Left lobe of liver (tissue), 2 donors: ENCODE measurements around the gene GCC1. TPM values are rescaled to one million over a fixed set of nuclear protein-coding genes. Genes with fewer than 3 reads are reported as not detected.

Experiments
- ATAC-seq: fragments of 200-7000 bp; cut with Tn5 transposase; one replicate; pipeline ENCODE4 v1.9.1; 2020; ENCODE audit warnings: mild to moderate bottlenecking, moderate library complexity
- DNase-seq: peaks from one replicate; pipeline ENCODE4 v3.0.0-alpha.2; 2020; ENCODE audit warnings: low spot score
- total RNA-seq: library from RNA; stranded (reverse); gene quantifications from one replicate; pipeline ENCODE4 v1.2.1, GENCODE V29; 2021
- donor health status: DM: no; HTN: no; CAD: no; lungs with moderate emphysema.
- donor health status: DM: no; HTN: yes; CAD: no.

The GCC1 gene, protein sequence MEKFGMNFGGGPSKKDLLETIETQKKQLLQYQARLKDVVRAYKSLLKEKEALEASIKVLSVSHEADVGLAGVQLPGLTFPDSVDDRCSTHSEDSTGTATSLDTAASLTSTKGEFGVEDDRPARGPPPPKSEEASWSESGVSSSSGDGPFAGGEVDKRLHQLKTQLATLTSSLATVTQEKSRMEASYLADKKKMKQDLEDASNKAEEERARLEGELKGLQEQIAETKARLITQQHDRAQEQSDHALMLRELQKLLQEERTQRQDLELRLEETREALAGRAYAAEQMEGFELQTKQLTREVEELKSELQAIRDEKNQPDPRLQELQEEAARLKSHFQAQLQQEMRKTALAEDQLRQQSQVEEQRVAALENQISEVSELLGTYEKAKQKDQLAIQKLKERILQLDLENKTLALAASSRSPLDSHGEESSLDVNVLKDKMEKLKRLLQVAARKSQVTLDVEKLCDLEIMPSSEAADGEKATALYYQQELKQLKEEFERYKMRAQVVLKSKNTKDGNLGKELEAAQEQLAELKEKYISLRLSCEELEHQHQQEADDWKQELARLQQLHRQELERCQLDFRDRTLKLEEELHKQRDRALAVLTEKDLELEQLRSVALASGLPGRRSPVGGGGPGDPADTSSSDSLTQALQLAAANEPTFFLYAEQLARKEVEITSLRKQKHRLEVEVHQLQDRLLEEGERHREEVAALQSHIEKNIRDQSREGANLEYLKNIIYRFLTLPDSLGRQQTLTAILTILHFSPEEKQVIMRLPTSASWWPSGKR
- total RNA-seq: 10.2 TPM

DNA sequence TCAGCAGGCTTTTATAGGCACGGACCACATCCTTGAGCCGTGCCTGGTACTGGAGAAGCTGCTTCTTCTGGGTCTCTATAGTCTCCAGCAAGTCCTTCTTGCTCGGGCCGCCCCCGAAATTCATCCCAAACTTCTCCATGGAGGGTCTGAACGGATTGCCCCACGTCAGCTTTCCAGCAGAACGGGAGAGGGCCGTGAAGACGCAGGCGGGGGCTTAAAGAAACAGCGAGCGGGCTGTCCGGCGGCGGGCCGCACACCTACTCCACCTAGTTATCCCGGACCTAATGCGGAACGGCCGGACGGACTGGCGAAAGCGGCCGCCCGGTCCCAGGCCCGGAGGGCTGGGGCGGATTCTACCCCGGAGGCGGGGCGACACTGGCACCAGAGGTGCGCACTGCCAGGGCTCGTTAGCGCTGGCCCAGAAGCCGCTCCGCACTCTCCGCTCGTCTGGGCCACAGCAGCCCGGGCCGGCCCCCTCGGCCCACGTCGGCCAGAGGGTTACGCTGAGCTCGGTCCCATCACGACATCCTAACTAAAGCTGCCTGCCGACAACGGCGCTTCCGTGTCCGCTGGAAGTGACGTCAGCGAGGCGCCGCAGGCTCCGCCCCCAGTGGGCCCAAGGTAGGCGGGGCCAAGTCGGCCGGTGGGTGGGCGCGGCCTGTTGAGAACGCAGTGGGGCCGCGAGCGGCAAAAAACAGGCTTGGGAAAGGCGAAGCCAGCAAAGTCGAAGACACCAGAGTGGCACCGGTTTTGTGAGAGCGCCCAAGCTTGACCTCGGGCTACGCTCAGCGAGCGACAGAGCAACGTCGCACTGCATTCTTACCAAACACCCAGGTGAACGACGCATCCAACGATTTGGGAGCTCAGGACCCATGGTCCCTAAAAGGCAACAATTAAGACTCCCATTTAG, at the start of gene GCC1:
GCC1 (minus strand) TSS at position 553 of the 910 bp plus-strand sequence; CDS start at position 139, 414 bp downstream.
- DNase-seq: peak; percentile 94
- ATAC-seq: peak; percentile 71

DNA sequence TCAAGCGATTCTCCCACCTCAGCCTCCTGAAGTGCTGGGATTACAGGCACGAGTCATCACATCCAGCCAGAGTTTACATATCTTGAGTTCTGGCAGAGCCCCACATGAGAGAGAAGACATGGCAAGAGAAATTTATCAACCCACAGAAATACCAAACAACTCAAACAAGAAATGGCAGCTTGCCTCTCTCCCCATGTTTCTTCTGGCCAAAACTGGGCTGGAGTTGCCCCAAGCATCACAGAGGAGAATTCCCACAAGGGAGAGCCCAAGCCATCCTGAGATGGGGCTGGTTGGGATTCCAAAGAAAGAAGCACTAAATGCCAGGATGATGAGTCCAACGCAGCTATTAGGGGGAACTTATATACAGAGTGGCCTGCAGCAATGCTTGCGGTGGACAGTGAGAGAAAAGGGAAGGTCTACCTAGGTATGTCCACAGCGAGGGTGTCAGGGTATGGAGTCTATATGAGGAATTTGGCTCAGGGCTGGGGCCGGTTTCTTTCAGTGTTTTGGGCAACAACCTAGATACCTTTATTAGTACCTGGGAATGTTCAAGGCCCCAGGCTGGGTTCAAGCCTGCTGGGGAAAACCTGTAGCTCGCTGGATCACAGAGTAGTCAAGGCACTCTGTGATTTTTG, 47.0 kb upstream of the GCC1 start:
- no peak for ATAC-seq

GRCh38 chr7:127629268-127629854, 44.0 kb upstream of the GCC1 start:
- ATAC-seq: peak; percentile 94
- DNase-seq: peak; percentile 55

More for the DNA sequence above, 47.0 kb upstream of the GCC1 start:
- DNase-seq: no peak

DNA sequence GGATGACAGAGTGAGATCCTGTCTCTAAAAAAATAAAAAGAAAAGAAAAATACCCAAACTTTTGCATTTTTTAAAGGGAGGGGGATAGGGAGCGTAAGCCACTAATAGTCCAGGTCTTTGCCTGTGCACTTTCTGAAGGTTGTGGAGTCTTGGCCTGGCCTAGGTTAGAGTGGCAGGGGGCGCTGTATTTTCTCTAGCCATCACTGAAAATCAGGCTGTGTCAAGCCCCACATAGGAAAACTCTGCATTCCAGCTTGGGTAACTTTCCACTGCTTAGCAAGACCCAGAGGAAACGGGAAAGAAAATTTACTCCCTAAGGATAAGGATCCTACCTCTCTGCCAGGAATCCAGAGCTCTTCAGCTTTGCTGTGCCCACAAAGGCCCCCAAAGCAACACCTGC, 43.0 kb upstream of the GCC1 start:
- ATAC-seq (no peak), DNase-seq (no peak)

DNA sequence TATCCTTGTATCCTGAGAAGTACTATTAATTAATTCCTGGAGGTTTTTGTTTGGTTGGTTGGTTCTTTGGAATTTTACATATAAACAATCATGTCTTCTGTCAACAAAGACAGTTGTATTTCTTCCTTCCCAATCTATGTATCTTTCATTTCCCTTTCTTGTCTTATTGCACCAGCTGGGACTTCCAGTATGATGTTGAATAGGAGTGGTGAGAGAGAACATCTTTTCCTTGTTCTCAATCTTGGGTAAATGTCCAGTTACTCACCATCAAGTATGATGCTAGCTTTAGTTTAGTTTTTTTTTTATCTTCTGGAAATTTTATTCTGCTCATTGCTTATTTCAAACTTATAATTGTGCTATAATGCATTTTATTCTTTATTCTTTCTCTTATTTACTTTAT, 39.9 kb upstream of the GCC1 start:
- DNase-seq (no peak), ATAC-seq (no peak)

DNA sequence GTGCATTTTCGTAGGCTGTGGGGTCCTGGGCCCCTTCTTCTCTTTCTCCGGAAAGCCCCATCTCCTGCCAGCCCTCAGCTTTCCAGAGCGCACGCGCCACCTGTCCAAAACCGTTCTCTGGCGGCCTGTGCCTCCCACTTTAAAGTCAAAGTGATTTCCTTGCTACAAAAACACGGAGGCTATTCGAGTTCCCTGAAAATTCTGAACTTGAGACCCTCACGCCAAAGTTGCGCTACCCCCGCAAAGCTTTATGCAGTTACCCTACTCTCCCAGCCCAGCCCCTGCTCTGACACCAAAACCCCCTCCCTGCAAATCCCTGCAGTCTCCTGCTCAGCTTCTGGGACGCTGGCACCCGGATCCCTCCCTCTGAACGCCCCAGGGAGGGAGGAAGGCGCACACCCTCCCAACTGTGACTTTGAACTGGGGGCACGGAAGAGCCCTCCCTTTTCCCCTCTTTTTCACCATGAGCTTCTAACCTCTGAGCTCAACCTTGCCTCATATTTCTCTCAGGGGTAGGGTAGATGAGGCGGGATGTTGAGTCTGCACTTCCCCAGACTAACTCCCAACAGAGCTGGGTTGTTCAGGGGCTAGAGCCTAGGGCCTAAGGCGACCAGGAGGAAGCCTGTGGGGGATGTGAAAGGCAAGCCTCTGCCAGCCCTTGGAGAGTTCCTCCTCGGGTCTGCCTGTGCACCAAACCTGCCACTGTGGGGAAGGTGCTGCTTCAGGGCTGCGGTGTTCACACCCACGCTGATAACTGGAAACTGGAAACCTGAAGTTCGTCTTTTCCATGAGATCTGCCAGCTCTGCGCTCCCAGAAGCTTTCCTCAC, 35.2 kb upstream of the GCC1 start:
- no peak for ATAC-seq
- no peak for DNase-seq

DNA sequence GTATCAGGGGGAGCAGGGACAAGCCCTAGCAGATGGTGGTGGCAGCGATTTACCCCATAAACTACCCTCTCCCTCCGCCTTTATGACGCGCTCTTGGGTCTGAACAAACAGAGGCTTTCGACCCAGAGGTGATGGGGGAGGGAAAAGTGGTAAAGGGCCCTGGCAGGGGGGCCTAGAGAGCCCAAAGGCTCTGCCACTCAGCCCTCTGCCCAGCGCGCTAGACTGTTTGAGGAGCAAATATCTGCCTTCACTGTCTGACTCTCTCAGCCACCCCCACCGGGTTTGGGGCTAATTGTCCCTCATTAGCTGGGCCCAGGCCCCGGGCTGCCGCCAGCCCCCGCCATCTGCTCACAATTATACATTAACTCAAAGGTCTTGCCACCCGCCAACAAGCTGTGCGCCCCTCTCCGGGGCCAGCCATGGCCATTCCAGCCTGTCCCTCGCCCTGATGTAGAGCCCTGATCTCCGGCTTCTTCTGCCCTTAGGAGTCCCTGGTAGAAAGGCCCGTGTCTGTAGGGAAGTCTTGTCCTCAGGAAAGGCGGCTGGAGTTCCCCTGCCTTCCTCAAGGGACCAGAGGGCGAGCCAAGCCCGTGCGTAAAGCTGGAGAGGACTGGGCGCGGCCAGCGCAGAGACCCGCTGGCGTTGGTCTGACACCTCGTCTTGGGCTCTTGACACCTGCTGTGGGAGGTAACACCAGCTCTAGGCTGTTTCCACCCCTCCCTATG, 34.4 kb upstream of the GCC1 start:
- no peak for DNase-seq
- no peak for ATAC-seq

- no peak for ATAC-seq
- DNase-seq: no peak
Measured at GRCh38 chr7:127618775-127619174, 33.4 kb upstream of the GCC1 start.

GRCh38 chr7:127618042-127618441, 32.6 kb upstream of the GCC1 start, which contains the start of gene PAX4:
Gene PAX4, minus strand, starts transcription at chr7:127618142. Its CDS starts 2,214 bp downstream, at chr7:127615928.
- DNase-seq: no peak
- ATAC-seq: no peak

DNA sequence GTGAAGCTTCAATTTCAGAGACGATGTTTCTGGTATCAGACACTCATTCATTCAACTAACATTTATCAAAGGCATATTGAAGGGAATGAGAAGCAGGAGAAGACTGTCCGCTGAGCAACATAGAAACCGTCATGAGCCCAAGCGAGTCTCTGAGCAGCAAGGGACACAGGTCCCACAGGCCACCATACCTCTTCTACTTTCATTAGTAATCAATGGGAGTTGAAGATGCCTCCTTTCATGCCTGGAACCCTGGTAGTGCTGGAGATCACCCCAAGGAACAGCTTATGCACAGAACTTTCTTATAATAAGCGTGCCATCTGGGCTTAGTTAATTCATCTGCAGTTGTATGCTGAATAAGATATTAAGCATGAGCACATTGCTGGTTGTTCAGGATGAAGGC, 31.3 kb upstream of the GCC1 start:
- no peak for DNase-seq
- no peak for ATAC-seq

GRCh38 chr7:127612263-127612662, 26.9 kb upstream of the GCC1 start:
- DNase-seq (no peak), ATAC-seq (no peak)

DNA sequence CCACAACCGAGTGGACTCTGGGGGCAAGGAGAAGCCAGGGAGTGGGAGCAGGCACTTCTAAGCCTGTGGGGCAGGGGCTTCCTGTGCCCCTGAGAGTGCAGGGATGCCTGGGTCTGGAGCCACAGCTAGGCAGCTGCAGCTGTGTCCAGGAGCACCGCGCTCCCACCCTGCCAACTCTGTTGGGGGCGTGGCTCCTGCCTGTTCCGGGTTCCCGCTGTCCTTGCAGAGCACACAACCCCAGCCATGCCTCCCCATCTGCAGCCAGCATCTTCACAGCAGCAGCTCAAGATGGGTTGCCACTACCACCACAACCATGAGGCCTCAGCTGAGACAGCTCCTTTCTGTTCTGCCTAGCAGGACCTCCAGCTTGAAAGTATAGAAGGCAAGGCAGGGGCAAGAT, 23.9 kb upstream of the GCC1 start:
- no peak for DNase-seq
- no peak for ATAC-seq

DNA sequence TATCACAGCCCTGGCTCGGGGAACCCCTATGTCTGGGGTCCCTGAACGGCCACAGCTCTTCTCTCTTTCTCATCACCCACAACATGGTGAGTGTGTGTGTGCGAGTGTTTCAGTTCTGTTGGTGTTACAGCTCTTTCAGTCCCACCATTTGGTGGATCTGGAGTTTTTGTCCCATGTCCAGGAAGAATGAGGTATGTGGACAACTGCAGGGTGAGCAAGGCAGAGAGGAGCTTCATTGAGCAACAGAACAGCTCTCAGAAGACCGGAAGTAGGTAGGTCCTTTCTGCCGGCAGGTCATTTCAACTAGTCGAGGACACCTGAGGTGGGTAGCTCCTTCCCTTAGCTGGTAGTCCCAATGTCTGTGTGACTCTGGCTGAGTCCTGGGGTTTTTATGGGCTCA, 23.1 kb upstream of the GCC1 start:
- DNase-seq (no peak), ATAC-seq (no peak)

- no peak for ATAC-seq
- no peak for DNase-seq
Measured at GRCh38 chr7:127600885-127601284, 15.5 kb upstream of the GCC1 start.

DNA sequence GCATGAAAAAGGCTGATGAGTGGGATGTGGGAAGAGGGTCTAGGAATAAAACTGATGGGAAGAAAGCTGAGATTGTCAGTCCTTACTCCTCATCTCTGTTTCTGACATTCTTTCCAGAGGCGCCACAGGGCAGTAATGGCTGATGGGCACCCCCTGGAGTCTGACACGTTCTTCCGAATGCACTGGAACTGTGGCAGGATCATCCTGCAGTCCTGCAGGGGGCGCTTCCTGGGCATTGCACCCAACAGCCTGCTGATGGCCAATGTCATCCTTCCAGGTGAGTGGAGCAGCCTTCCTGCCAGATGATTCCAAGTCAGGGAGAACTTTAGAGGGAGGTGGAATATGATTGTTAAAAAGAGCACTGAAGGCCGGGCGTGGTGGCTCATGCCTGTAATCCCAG, 12.9 kb upstream of the GCC1 start:
- ATAC-seq: no peak
- DNase-seq: no peak

- no peak for ATAC-seq
- DNase-seq: no peak
Measured at GRCh38 chr7:127595737-127596136, 10.3 kb upstream of the GCC1 start.

DNA sequence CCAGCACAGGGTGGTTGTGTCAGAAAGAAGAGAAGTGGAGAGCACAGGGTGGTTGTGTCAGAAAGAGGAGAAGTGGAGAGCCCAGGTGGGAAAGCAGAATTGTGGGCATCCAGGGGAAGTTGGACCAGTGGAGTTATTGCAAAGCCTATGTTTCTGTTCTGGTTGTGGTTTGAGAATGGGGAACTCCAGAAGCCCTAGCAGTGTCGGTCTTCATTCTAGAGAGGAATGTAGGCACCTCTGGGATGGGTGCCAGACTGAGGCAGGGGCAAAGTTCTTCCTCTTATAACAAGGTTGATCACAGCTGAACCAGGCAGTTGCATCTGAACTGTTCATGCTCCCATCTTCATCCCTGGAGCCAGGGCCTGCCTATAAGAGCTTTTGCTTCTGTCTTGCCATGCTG, 9.1 kb upstream of the GCC1 start:
- DNase-seq (peak; percentile 79), ATAC-seq (peak; percentile 85)

GRCh38 chr7:127592550-127592949, 7.2 kb upstream of the GCC1 start:
- DNase-seq: no peak
- ATAC-seq: no peak

DNA sequence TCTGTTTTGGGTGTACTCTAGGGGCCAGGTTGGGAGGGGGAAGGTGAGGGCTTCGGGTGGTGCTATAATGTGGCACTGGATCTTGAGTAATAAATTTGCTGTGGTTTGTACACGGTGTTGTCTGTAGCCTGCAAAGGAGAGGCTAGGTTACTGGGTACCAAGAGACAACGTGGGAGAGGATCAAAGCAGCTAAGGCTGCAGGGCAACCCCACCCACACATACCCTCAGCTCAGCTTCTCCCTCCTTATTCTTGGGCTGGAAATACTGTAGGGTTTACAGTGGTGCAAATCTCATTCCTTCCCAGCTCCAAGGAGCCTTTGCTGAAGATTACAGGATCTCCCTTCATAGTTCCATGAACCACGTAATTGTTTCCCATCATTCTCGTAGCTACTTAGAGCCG, 6.2 kb upstream of the GCC1 start:
- no peak for ATAC-seq
- no peak for DNase-seq
